Non-pigmented ciliary epithelial cell (primary cell): Measurements from ENCODE around the gene AQP2.
"Not testable (repeated sequence)": the region's sequence is repeated elsewhere in the genome, so short reads cannot be mapped to it uniquely, and the experiment has no call there.

Experiments used
- DNase-seq: peaks from one replicate; pipeline ENCODE4 v3.0.0-alpha.2; 2010; ENCODE audit warnings: low read depth

The AQP2 gene

GRCh38 chr12:49987625-49988303, 37.2 kb downstream of the AQP2 start:
- no peak for DNase-seq

DNA sequence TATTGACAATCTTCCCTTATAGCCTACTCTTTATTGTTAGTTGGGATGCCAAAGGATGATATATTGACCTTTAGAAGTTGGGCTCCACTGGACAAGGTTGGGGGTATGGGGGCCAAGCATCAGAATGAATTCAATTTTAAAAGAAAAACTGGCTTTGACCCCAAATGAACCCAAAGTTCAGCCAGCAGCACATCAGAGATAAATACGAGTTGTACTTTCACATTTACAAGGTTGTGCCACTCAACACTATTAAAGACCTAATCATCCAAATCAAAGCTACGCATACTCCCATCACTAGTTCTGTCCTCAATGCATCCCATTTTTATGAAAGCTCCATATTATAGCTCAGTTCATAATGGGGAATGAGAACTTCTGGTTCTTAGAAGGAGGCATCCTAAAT, 38.9 kb downstream of the AQP2 start:
- not testable (repeated sequence) for DNase-seq

GRCh38 chr12:49990273-49990672, 39.7 kb downstream of the AQP2 start:
- DNase-seq = no peak

- no peak for DNase-seq
Measured at GRCh38 chr12:49998453-49998852, 47.9 kb downstream of the AQP2 start.

GRCh38 chr12:50003595-50003994, 53.1 kb downstream of the AQP2 start:
- DNase-seq = no peak

GRCh38 chr12:50004696-50005095, 54.2 kb downstream of the AQP2 start:
- no peak for DNase-seq

DNA sequence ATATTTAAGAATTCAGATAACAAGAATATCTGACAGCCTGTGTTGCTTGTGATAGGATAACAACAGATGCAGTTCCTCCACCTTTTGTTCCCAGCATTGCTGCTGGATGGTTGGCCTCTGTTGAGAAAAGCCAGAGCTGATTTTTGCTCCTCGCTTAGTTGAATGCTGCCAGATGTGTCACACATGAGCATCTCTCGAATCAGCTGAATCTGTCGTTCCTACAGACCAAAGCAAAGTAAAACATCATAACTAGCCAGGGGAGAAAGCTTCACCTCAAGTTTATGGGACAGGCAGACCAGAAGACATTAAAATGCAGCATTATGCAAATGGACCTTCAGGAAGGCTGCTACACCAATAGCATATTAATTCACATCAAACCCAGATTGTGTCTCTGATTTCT, 54.6 kb downstream of the AQP2 start:
- DNase-seq = no peak

GRCh38 chr12:50006280-50006679, 55.7 kb downstream of the AQP2 start:
- DNase-seq = no peak

DNA sequence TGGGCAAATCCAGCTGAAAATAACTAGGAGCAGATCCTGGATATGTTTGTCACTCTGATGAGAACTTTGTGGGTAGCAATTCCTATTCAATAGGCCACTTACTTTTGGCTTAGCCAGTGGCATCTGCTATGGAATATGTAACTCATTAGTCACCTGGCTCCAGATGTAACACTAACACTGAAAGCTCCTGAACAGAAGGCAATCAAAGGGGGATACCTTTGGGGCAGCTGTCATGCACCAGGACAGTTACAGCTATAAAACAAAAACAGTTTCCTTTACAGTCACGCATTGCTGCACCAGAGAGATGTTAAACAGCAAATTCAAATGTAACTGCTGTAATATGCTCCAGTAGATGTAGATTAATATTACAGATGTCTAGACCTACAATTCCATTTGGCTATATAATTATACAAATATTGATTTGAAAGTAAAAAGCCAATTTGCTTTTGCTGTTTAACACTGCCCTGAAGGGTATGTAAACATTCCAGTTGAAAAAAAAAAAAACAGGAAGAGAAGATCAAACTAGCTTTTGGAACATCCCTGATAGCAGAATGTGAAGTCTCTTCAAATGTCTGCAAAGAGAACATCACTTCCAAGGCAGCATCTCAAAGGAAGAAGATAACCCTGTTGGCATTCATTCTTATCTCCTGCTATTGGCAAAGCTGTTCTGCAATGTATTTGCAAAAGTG, 56.4 kb downstream of the AQP2 start:
- no peak for DNase-seq
